ENCODE data around the gene NANOS3.
"Not testable (repeated sequence)": the region's sequence is repeated elsewhere in the genome, so short reads cannot be mapped to it uniquely, and the experiment has no call there.

Gene NANOS3

GRCh38 chr19:13920940-13921747 lies 44.2 kb downstream of the NANOS3 start:
- DNase-seq (ENCODE audit: low read depth in 2 of 2) = no peak

GRCh38 chr19:13922118-13922517 lies 45.2 kb downstream of the NANOS3 start:
- DNase-seq (ENCODE audit: low read depth in 2 of 2) = not testable (repeated sequence)

GRCh38 chr19:13923194-13923987 lies 46.5 kb downstream of the NANOS3 start:
- DNase-seq (ENCODE audit: low read depth in 2 of 2) = no peak

GRCh38 chr19:13926010-13926409 lies 49.1 kb downstream of the NANOS3 start:
- DNase-seq (ENCODE audit: low read depth in 2 of 2) = no peak

DNA sequence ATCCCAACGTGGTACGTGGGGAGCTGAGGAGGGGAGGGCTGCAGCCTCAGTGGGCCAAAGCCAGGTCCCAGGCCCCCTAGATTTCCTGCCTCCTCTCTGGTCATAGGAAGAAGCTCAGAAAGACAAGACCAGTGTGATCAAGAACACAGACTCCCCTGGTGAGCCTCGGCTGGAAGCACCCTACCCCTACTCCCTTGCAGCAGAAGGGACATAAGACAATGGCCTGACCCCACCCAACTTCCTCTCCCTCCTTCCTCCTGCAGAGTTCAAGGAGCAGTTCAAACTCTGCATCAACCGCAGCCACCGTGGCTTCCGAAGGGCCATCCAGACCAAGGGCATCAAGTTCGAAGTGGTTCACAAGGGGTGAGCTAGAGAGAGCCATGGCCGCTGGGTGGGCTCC lies 49.8 kb downstream of the NANOS3 start:
- DNase-seq (ENCODE audit: low read depth in 2 of 2) = no peak

DNA sequence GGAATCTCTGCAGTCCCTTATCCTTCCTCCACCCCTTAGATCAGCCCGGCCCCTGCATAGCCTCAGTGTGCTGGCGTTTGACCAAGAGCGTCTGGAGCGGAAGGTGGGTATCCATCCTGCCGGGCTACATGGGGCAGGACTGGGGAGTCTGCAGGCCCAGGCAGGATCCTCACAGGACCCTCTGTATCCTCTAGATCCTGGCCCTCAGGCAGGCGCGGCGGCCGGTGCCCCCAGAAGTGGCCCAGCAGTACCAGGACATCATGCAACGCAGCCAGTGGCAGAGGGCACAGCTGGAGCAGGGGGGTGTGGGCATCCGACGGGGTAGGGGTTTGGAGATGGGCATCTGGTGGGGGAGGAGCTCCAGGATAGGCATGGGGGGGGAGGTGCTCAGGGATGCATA lies 52.4 kb downstream of the NANOS3 start:
- no peak for DNase-seq (ENCODE audit: low read depth in 2 of 2)

- DNase-seq (ENCODE audit: low read depth in 2 of 2) = no peak
These were observed 53.0 kb downstream of the NANOS3 start for GRCh38 chr19:13929956-13930355.

Data from stimulated activated CD8-positive, alpha-beta memory T cell treated with anti-CD3 and anti-CD28 coated beads, Interleukin-2, amount 100 ng/mL, for 1 hour (primary cell).